Measurements from ENCODE around the gene TMEM63B. TPM values are rescaled to one million over a fixed set of nuclear protein-coding genes. Genes with fewer than 3 reads are reported as not detected.

The TMEM63B gene
- total and polyA plus RNA-seq, 2 of the 8 experiments (the other 6 are each of a cell fraction or from before 2014, with no cell fraction given) = 61.1 to 96.8 TPM

DNA sequence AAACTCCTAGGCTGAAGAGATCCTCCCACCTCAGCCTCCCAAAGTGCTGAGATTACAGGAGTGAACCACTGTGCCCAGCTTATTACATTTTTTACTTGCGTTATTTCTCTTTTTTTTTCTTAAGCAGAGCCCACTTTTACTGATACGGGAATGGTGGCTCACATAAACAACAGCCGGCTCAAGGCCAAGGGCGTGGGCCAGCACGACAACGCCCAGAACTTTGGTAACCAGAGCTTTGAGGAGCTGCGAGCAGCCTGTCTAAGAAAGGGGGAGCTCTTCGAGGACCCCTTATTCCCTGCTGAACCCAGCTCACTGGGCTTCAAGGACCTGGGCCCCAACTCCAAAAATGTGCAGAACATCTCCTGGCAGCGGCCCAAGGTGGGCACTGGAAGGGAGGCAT, 41.8 kb downstream of the TMEM63B start:
- Histone ChIP-seq H3K4me1 (replicated peaks in 1 of 4; ENCODE audit: control insufficient read depth in 3 of 4, insufficient read depth in 4 of 4, low read length in 3 of 4) (peaks cover 0 to 22% (median 14%) of the 10 kb centered on the region in 4 experiments; a peak in 6 of 7 replicates), H4K91ac (replicated peaks; ENCODE audit: insufficient read length, low read length) (no peak overlapping the region), H3K9ac (replicated peaks in 1 of 4; ENCODE audit: extremely low read depth in 1 of 4, low read depth in 3 of 4, low read length in 3 of 4) (no peak overlapping the region), H3K27ac (ENCODE audit: low read depth, low read length) (no peak overlapping the region), H2BK12ac (ENCODE audit: low read depth, low read length) (no peak overlapping the region), H4K20me1 (replicated peaks in 1 of 2; ENCODE audit: control insufficient read depth in 1 of 2, insufficient read depth in 2 of 2, low read length in 2 of 2) (no peaks in the 10 kb centered on the region), H3K23me2 (ENCODE audit: low read depth, low read length) (no peaks in the 10 kb centered on the region), H2BK120ac (replicated peaks; ENCODE audit: low read depth, low read length) (no peak overlapping the region), H4K8ac (ENCODE audit: extremely low read depth, insufficient read depth, low read length) (no peak overlapping the region; the same call in 1 of the 2 replicates), H3K14ac (ENCODE audit: insufficient read length) (no peak overlapping the region), H4K5ac (ENCODE audit: insufficient read length, low read depth, low read length) (no peak overlapping the region), H2BK15ac (ENCODE audit: low read length) (no peak overlapping the region), H3K56ac (replicated peaks; ENCODE audit: insufficient read length, low read depth, low read length) (no peak overlapping the region), H2AK5ac (ENCODE audit: low read depth, low read length) (no peak overlapping the region), H3K4me2 (ENCODE audit: insufficient read depth in 1 of 2, low read depth in 2 of 2, low read length in 2 of 2) (no peak overlapping the region), H2BK20ac (ENCODE audit: low read length) (no peak overlapping the region), H3K4me3 (ENCODE audit: extremely low read depth in 1 of 4, insufficient read depth in 2 of 4, low read depth in 3 of 4, low read length in 4 of 4) (no peak overlapping the region), H3K79me2 (ENCODE audit: control insufficient read depth in 1 of 2, insufficient read depth in 2 of 2, low read length in 2 of 2) (no peaks in the 10 kb centered on the region), H2BK5ac (ENCODE audit: low read depth, low read length) (no peak overlapping the region), H3K9me3 (ENCODE audit: insufficient read depth in 2 of 2, low read depth in 1 of 2, low read length in 1 of 2) (no peaks in the 10 kb centered on the region), H3K79me1 (ENCODE audit: low read depth, low read length) (no peaks in the 10 kb centered on the region), H3K36me3 (ENCODE audit: control insufficient read depth in 2 of 4, insufficient read depth in 4 of 4, low read length in 3 of 4) (no peaks in the 10 kb centered on the region), H3K4ac (replicated peaks; ENCODE audit: insufficient read length, low read depth, low read length) (no peak overlapping the region), H2AFZ (ENCODE audit: low read length) (no peak overlapping the region), H3K27me3 (replicated peaks in 1 of 4; ENCODE audit: control insufficient read depth in 3 of 4, extremely low read depth in 1 of 4, insufficient read depth in 3 of 4, low read length in 3 of 4) (0 out of 7 replicates have a peak, but pooled peaks cover 0 to 4% (median 0%) of the 10 kb centered on the region in 4 experiments), H3K23ac (ENCODE audit: insufficient read length) (no peak overlapping the region), H3K18ac (ENCODE audit: extremely low read depth, low read length) (no peak overlapping the region)
- no peak for DNase-seq (ENCODE audit: low read depth in 1 of 2, low spot score in 2 of 2)
- ChIA-PET CTCF (ENCODE audit: partially characterized antibody) (interaction anchor here (0.6 to 3.1 kb wide), 16 partner anchors 12 to 136 kb away, joined by 3 to 22 read pairs (median 4); partner anchors contain the start of gene MYMX), POLR2A (ENCODE audit: partially characterized antibody) (interaction anchor here (1.0 to 2.8 kb wide), 9 partner anchors 9 to 88 kb away, joined by 3 to 29 read pairs (median 5); partner anchors contain the start of genes HSP90AB1 and SLC35B2)
- FAIRE-seq = no peak
- 90% methylated on average over 9 of the region's 9 CpGs; no CpG with 5 or more reads in 1 of the 2 experiments for WGBS, 2 experiments (ENCODE audit: extremely low coverage in 1 of 2, insufficient coverage in 1 of 2, insufficient read length in 1 of 2, insufficient replicate concordance in 2 of 2, low coverage in 1 of 2, low lambda C conversion rate in 2 of 2, missing lambda C conversion rate in 1 of 2)
- TF ChIP-seq RNF2 (IDR thresholded peaks at IDR 0.05; ENCODE audit: borderline replicate concordance, low read depth, low read length, missing control alignments, poor library complexity, severe bottlenecking) (no peak), FOSL1 (IDR thresholded peaks at IDR 0.05; ENCODE audit: insufficient read depth, low read depth, low read length) (no peak), RBBP5 (IDR thresholded peaks at IDR 0.05; ENCODE audit: borderline replicate concordance, low read depth, low read length) (no peak), NRF1 (IDR thresholded peaks at IDR 0.05; ENCODE audit: low read depth, low read length) (no peak), RFX5 (IDR thresholded peaks at IDR 0.05; ENCODE audit: borderline replicate concordance, low read depth, low read length) (no peak), BRCA1 (IDR thresholded peaks at IDR 0.05; ENCODE audit: low read depth, low read length) (no peak), RAD21 (IDR thresholded peaks at IDR 0.05 in 1 of 2, conservative IDR thresholded peaks at IDR 0.05 in 1 of 2; ENCODE audit: low read depth in 2 of 2, low read length in 2 of 2) (no peak), POLR2AphosphoS5 (IDR thresholded peaks at IDR 0.05; ENCODE audit: low read depth, low read length) (no peak), TAF1 (IDR thresholded peaks at IDR 0.05; ENCODE audit: low read depth, low read length) (no peak), SP1 (IDR thresholded peaks at IDR 0.05; ENCODE audit: low read depth, low read length) (no peak)
- TF ChIP-seq, protein P1, sequence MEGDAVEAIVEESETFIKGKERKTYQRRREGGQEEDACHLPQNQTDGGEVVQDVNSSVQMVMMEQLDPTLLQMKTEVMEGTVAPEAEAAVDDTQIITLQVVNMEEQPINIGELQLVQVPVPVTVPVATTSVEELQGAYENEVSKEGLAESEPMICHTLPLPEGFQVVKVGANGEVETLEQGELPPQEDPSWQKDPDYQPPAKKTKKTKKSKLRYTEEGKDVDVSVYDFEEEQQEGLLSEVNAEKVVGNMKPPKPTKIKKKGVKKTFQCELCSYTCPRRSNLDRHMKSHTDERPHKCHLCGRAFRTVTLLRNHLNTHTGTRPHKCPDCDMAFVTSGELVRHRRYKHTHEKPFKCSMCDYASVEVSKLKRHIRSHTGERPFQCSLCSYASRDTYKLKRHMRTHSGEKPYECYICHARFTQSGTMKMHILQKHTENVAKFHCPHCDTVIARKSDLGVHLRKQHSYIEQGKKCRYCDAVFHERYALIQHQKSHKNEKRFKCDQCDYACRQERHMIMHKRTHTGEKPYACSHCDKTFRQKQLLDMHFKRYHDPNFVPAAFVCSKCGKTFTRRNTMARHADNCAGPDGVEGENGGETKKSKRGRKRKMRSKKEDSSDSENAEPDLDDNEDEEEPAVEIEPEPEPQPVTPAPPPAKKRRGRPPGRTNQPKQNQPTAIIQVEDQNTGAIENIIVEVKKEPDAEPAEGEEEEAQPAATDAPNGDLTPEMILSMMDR (IDR thresholded peaks at IDR 0.05; ENCODE audit: control extremely low read depth in 1 of 3, insufficient read depth in 1 of 3, low read depth in 1 of 3, low read length in 3 of 3) = no peak

All from H1 (cell line).